Right lobe of liver (tissue), 6 donors: ENCODE measurements around the gene NDUFV2. TPM values are rescaled to one million over a fixed set of nuclear protein-coding genes. Genes with fewer than 3 reads are reported as not detected.
A peak's percentile ranks its signal among the peaks of the same experiment; 100 is the strongest.

ENCODE experiments used
- ATAC-seq, 4 donors: fragments of 200-7000 bp; cut with Tn5 transposase; one replicate each; pipeline ENCODE4 v1.9.1; 2020; ENCODE audit warnings: mild to moderate bottlenecking in 4 of 4, moderate library complexity in 4 of 4
- DNase-seq, 3 donors: peaks; one replicate each; pipeline ENCODE4 v3.0.0-alpha.2; 2020
- H3K27ac ChIP-seq, 3 donors: fragments of 200-600 bp; one replicate each; pipeline ENCODE4 v1.8.0; 2022
- H3K27me3 ChIP-seq, 2 donors: fragments of 200-600 bp; one replicate each; pipeline ENCODE4 v1.8.0; 2022
- H3K36me3 ChIP-seq, 4 donors: fragments of 200-600 bp; sonication (generic) in 1 of 4; one replicate each; pipeline versions ENCODE4 v1.5.1 to v1.8.0; 2017 to 2022; ENCODE audit warnings: control low read depth in 1 of 4
- H3K4me1 ChIP-seq, 4 donors: fragments of 200-600 bp; sonication (generic) in 1 of 4; one replicate each; pipeline versions ENCODE4 v1.5.1 to v1.8.0; 2017 to 2022; ENCODE audit warnings: control low read depth in 1 of 4
- H3K4me3 ChIP-seq, 3 donors: fragments of 200-600 bp; one replicate each; pipeline ENCODE4 v1.8.0; 2022
- H3K9me3 ChIP-seq, 4 donors: fragments of 200-600 bp; sonication (generic) in 1 of 4; one replicate each; pipeline versions ENCODE4 v1.5.1 to v1.8.0; 2017 to 2022; ENCODE audit warnings: control low read depth in 1 of 4
- POLR2A ChIP-seq: fragments of 450-650 bp; IDR thresholded peaks from one replicate; pipeline ENCODE4 v1.6.1; 2017; ENCODE audit warnings: antibody characterized with exemption, mild to moderate bottlenecking
- WGBS: methylation state at CpG from one replicate; pipeline ENCODE4 v1.1.6; 2018; ENCODE audit warnings: low coverage, low lambda C conversion rate; ENCODE audit not compliant: insufficient coverage; ENCODE audit errors: missing lambda C conversion rate; 5-methylcytosine and 5-hydroxymethylcytosine counted together
- intact Hi-C, 2 donors: fragments of 100-400 bp; cut with DNase I; formaldehyde crosslinking; loops; one replicate each; pipeline versions ENCODE4 v1.11.2 to v1.14.1; 2022
- total RNA-seq, 6 experiments: library from RNA; depleted of rRNA in 2 of 6; stranded (reverse); fragments of >200 nt in 2 of 6; fragmentation: NEBNext Ultra II Directional in 3 of 6; extraction: Animal tissue kit (Norgen Biotek cat#: 25700) in 3 of 6; gene quantifications; one replicate each; pipeline versions ENCODE4 v1.1.0 to v1.2.4, GENCODE V29; 2016 to 2023
- TF ChIP-seq, protein P1 (sequence below), 4 donors: fragments of 200-600 bp in 3 of 4; fragments of 450-650 bp in 1 of 4; IDR thresholded peaks; one replicate each; pipeline versions ENCODE4 v1.5.1 to v1.8.0; 2016 to 2022; ENCODE audit warnings: antibody characterized with exemption in 4 of 4, mild to moderate bottlenecking in 2 of 4
- donor health status: DM: no; HTN: yes; CAD: no.
- donor health status: DM: no; HTN: no; CAD: no.
- donor health status: DM: no; HTN: no; CAD: no.
- donor health status: DM: no; HTN: yes; CAD: no.
- donor health status: DM: no; HTN: yes; CAD: no.

The NDUFV2 gene
- total RNA-seq, 6 experiments from 2014 or later, result 164 to 236 (median 183) TPM

DNA sequence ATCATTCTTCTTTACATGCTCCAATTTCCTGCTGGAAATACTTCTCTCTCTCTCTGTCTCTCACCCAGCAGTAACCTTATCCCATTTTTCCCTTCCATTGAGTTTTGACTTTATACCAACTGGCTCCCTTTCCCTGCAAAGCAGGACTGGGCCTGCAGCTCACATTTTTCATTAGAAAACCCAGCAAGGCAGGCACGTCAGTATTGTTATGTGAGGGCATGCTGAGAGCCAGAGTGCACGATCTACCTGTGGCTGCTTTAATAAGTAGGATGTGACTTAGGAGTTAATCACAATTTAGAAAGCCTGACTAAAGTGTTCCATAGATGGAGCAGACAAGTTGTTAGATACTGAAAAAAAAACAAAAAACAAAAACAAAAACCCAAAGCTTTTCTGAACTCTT, 5.2 kb upstream of the NDUFV2 start:
- Histone ChIP-seq H3K27me3 (no peaks in the 10 kb centered on the region), H3K4me3 (no peak overlapping the region), H3K9me3 (no peaks in the 10 kb centered on the region), H3K27ac (no peak overlapping the region), H3K36me3 (no peaks in the 10 kb centered on the region), H3K4me1 (peaks cover 0 to 32% (median 6%) of the 10 kb centered on the region in 4 donors)
- no peak for DNase-seq
- 92% methylated on average over 2 of the region's 2 CpGs for whole genome bisulfite sequencing
- TF ChIP-seq, protein P1, sequence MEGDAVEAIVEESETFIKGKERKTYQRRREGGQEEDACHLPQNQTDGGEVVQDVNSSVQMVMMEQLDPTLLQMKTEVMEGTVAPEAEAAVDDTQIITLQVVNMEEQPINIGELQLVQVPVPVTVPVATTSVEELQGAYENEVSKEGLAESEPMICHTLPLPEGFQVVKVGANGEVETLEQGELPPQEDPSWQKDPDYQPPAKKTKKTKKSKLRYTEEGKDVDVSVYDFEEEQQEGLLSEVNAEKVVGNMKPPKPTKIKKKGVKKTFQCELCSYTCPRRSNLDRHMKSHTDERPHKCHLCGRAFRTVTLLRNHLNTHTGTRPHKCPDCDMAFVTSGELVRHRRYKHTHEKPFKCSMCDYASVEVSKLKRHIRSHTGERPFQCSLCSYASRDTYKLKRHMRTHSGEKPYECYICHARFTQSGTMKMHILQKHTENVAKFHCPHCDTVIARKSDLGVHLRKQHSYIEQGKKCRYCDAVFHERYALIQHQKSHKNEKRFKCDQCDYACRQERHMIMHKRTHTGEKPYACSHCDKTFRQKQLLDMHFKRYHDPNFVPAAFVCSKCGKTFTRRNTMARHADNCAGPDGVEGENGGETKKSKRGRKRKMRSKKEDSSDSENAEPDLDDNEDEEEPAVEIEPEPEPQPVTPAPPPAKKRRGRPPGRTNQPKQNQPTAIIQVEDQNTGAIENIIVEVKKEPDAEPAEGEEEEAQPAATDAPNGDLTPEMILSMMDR (IDR thresholded peaks at IDR 0.05), result no peak
- TF ChIP-seq POLR2A, result no peak
- intact Hi-C loops, result no loop called here
- ATAC-seq, result no peak

DNA sequence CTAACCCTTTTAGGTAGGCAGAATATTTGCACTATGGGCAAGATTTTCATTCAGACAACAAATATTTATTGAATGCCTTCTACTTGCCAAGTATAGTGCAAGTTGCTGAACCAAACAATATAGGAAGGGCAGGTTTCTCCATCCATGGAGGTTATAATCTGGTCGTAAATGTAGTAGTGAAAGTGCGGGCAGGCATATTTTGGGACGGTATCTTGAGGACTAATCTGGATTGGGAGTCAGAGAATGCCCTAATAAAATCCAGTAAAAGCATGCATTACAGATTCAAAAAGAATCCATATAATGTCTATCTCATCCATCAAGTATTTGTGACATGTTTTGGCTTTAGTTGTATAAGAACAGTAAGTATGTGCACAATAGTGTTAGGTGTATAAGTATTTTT, 1.7 kb upstream of the NDUFV2 start:
- H3K4me3 ChIP-seq, result no peak overlapping the region
- peak overlapping the region in 1 of 3 donors; percentile 95 for H3K27ac ChIP-seq
- no peak for DNase-seq
- H3K36me3 ChIP-seq, result no peaks in the 10 kb centered on the region
- no peak for TF ChIP-seq POLR2A
- TF ChIP-seq, protein P1 (IDR thresholded peaks at IDR 0.05), result no peak
- H3K4me1 ChIP-seq, result peaks cover 0 to 25% (median 3%) of the 10 kb centered on the region in 4 donors
- intact Hi-C loops, result no loop called here
- H3K27me3 ChIP-seq, result no peaks in the 10 kb centered on the region
- WGBS, result 86% methylated on average over 3 of the region's 3 CpGs
- no peaks in the 10 kb centered on the region for H3K9me3 ChIP-seq
- ATAC-seq, result no peak

DNA sequence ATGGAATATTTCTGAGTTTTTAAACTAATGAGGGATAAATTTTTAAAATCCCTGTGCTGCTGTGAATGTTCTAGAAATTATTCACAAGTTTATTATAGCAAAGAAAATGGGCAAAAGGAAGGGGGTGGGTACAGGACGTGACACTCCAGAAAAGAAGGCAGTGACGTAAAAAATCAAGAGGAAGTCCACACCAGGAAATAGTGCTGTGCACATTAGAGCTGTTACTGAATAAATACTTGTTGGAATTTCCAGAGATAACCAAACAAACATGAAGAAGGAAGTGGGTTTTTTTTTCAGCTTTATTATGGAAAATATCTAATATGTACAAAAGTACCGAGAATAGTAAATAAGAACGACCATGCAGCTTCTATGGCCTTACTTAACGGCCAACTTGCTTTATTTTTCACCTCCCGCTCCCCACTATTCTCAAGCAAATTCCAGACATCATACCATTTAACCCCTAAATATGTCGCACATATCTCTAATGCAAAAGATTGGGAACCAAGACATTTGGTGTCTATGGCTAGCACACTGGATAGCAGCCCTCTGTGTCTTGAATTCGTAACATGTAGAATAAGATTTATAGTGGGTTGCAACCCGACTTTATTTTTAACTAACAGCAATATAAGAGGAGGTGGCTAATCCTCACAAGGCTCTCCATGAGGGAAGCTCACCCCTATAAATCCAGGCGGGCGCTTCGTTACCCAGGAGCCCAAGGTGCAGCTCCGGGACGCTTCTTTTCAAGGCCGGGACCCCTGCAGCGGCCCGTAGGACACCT, 580 bp upstream of the NDUFV2 start:
- DNase-seq (no peak), ATAC-seq (peak; percentile 34 to 45 (median 38))

DNA sequence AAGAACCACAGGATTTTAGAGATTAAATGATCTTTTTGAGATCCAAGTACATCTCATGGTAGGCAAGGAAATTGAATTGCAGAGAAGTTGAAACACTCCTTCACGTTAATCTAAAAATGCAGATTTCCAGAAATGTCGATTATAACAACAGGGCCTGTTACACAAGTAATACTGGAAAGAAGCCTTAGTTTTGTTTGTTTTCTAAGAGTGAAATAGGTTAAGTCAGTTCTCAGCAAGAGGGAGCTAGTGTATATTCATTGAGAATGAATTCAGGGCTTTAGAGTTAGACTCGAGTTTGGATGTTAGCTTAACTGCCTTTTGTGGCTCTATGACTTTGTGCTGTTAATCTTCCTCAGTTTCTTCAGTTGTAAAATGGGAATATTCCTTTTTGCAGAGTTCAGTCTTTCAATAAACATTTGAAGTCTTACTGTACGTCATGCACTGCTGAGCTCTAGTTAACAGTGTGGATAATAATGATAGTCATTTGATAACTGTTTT, 926 bp downstream of the NDUFV2 start:
- ATAC-seq (peak; percentile 30 to 54 (median 36)), DNase-seq (no peak)
- peaks cover 0 to 50% (median 11%) of the 10 kb centered on the region in 4 donors for H3K4me1 ChIP-seq
- TF ChIP-seq, protein P1 (IDR thresholded peaks at IDR 0.05), result peak; percentile 12 to 39 (median 32)
- TF ChIP-seq POLR2A, result no peak
- no peaks in the 10 kb centered on the region for H3K36me3 ChIP-seq
- H3K9me3 ChIP-seq, result no peaks in the 10 kb centered on the region
- H3K27ac ChIP-seq, result peak overlapping the region; percentile 95 to 97 (median 95)
- peak overlapping the region; percentile 61 to 78 (median 76) for H3K4me3 ChIP-seq
- intact Hi-C loops, result no loop called here
- H3K27me3 ChIP-seq, result no peaks in the 10 kb centered on the region
- 1% methylated on average over 4 of the region's 4 CpGs for WGBS

More for the DNA sequence above, 580 bp upstream of the NDUFV2 start:
- H3K4me1 ChIP-seq, result peaks cover 0 to 37% (median 6%) of the 10 kb centered on the region in 4 donors
- peak overlapping the region; percentile 61 to 78 (median 76) for H3K4me3 ChIP-seq
- peak overlapping the region; percentile 95 to 97 (median 95) for H3K27ac ChIP-seq
- no peaks in the 10 kb centered on the region for H3K9me3 ChIP-seq
- no peaks in the 10 kb centered on the region for H3K27me3 ChIP-seq
- TF ChIP-seq, protein P1 (IDR thresholded peaks at IDR 0.05), result no peak
- TF ChIP-seq POLR2A, result no peak
- intact Hi-C loops, result no loop called here
- H3K36me3 ChIP-seq, result no peaks in the 10 kb centered on the region
- WGBS, result 0% methylated on average over 17 of the region's 17 CpGs
